ENCODE results near the gene ITPR2.

DNA sequence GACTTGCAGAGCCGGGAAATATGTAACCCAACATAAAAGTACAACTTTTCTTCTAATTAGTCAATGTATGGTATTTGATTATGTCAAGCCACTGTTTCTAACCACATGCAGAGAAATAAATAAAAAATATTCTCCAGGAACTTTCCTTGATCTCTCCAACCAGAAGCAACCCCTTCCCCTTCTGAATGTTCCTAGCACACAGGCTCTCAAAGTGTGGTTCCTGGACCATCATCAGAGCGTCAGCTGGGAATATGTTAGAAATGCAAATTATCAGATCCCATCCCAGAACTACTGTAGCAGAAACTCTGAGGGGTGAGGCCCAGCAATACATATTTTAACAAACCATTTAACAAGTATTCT lies 21.0 kb upstream of the ITPR2 start:
- TF ChIP-seq POLR2AphosphoS5 (IDR thresholded peaks at IDR 0.05; ENCODE audit: low read depth, low read length) (no peak), POLR2A (IDR thresholded peaks at IDR 0.05; ENCODE audit: low read depth, low read length) (no peak), TAF1 (IDR thresholded peaks at IDR 0.05; ENCODE audit: low read depth, low read length) (no peak)

Measured in GM12891 (cell line).